PFSK-1 (cell line): Measurements from ENCODE around the gene KIFAP3.

Experiments used
- POLR2AphosphoS5 ChIP-seq: IDR thresholded peaks from 2 replicates; pipeline ENCODE4 v1.6.1; 2012; ENCODE audit warnings: low read depth, mild to moderate bottlenecking, control low read depth, low read length, moderate library complexity
- TF ChIP-seq, protein P1 (sequence below), 2 experiments: IDR thresholded peaks; 2 replicates each; pipeline versions ENCODE4 v1.6.1 to v1.8.0; 2011 to 2012; ENCODE audit warnings: low read depth in 2 of 2, low read length in 2 of 2, control low read depth in 1 of 2, inconsistent platforms in 1 of 2, mild to moderate bottlenecking in 1 of 2, moderate library complexity in 1 of 2; ENCODE audit not compliant: insufficient read depth in 1 of 2

DNA sequence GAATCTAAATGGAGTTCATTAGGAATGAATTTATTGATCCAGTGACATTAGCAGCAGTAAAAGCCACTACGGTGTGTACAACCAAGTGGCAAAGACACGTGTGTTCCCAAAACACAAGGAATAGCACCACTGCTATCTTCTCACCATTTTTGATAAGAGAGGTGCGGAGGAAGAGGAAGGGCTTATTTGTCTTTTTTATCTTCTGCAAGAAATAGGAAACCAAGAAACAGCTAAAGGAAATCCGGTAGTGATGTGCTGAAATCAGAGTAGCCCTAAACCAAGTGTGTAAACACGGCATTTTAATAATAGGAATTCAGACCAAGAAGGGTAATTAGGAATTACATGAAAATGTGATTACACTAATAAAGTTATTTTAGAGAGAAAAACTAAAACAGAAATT lies 171.7 kb downstream of the KIFAP3 start:
- TF ChIP-seq, protein P1, sequence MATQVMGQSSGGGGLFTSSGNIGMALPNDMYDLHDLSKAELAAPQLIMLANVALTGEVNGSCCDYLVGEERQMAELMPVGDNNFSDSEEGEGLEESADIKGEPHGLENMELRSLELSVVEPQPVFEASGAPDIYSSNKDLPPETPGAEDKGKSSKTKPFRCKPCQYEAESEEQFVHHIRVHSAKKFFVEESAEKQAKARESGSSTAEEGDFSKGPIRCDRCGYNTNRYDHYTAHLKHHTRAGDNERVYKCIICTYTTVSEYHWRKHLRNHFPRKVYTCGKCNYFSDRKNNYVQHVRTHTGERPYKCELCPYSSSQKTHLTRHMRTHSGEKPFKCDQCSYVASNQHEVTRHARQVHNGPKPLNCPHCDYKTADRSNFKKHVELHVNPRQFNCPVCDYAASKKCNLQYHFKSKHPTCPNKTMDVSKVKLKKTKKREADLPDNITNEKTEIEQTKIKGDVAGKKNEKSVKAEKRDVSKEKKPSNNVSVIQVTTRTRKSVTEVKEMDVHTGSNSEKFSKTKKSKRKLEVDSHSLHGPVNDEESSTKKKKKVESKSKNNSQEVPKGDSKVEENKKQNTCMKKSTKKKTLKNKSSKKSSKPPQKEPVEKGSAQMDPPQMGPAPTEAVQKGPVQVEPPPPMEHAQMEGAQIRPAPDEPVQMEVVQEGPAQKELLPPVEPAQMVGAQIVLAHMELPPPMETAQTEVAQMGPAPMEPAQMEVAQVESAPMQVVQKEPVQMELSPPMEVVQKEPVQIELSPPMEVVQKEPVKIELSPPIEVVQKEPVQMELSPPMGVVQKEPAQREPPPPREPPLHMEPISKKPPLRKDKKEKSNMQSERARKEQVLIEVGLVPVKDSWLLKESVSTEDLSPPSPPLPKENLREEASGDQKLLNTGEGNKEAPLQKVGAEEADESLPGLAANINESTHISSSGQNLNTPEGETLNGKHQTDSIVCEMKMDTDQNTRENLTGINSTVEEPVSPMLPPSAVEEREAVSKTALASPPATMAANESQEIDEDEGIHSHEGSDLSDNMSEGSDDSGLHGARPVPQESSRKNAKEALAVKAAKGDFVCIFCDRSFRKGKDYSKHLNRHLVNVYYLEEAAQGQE (IDR thresholded peaks at IDR 0.05; ENCODE audit: insufficient read depth in 1 of 2, low read depth in 2 of 2, low read length in 2 of 2) = no peak
- no peak for TF ChIP-seq POLR2AphosphoS5
